GM18867 (cell line): Measurements from ENCODE around the gene CAMK2A.

Experiments used
- ATAC-seq: cut with Tn5 transposase; IDR thresholded peaks from one replicate; pipeline ENCODE4 v1.9.1; 2021; ENCODE audit warnings: mild to moderate bottlenecking, moderate library complexity; ENCODE audit not compliant: unreplicated experiment

The CAMK2A gene

DNA sequence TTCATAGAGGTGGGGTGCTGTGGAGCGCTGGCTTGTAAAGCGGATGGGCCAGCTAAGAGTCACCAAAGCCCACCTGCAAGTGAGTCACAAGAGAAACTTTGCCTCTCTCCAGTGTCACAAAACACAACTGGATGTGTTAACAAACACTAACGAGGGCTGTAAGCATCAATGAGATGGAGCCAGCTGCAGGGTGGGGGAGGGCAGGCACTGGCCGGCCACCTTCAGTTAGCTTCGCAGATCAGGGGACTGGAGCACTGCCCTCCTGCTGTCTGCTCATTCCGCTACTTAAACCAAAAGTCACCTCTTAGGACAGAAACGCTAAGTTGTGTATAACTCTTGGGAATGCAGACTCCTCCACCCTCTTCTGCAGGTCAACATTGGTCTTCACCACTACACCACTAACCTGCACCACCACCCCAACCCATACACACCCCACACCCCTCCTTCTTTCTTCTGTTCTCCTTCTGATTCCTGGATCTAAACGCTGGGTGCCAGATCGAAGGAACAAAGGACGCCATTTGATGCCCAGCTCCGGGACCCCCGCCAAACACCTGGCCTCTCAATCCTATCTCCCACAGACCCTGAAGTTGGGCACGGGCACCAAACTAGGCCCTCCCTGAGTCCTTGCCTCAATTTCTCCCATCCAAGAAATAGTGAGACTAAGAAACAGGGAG is 11.1 kb upstream of the CAMK2A start:
- no peak for ATAC-seq

DNA sequence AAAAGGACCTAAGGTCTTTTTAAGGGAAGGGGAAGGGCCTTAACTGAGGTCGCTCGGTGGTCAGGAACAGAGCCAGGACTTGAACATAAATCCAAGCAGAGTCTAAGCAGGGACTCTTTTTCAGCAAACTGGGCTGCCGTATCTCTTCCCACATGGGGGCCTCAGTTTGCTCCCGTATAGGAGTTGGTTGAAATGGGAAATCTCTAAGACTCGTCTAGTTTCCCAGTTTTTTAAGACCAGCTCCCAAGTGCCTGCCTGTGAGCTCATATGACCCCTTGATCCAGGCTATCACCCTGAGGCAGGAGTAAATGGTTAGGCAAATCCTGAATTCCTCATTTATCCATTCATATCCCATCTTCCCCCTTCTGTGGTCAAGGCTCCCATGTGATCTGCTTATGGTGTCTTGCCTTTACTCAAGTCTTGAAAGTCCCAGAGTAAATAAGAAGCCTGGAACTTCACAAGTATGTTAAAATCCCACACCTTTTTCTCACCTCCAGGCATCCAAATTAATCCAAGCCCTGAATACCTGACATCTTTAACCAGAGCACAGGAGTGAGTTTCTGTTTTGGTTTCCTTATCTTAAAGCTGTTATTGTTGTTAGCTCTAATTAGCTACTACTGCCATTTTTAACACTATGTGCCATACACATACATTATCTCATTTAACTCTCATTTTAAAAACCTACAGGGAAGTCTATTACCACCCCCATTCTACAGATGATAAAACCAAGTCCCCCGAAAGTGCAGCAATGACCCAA is 10.2 kb upstream of the CAMK2A start:
- ATAC-seq = no peak

DNA sequence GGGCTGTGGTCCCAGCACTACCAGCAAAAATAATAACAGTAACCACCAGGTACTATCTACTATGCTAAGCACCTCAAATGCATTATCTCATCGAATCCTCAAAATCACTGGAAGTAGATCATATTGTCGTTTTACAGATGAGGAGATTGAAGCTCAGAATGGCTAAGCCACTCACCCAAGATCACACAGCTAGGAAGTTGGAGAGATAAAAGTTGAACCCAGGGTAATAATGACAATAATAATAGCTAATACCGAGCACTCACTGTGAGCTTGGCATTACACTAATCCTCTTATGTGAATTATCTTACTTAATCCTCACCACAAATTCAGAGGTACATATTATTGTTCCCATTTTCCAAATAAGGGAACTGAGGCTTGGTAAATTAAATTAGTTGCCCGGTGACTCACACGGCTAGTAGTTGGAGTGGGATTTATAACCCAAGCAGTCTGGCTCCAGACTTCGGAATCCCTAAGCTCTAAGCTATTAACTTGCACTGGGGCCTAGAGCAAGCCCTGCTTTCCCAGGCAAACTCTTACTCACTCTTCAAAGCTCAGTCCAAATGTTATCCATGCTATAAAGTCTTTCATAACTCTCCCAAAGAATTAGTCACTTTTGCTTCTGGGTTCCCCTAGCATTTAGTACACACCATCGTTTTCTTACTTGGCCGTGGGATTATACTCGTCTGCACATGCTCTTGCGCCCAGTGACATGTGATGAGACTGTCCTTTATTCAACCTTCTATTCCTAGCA is 9.3 kb upstream of the CAMK2A start:
- ATAC-seq = no peak

DNA sequence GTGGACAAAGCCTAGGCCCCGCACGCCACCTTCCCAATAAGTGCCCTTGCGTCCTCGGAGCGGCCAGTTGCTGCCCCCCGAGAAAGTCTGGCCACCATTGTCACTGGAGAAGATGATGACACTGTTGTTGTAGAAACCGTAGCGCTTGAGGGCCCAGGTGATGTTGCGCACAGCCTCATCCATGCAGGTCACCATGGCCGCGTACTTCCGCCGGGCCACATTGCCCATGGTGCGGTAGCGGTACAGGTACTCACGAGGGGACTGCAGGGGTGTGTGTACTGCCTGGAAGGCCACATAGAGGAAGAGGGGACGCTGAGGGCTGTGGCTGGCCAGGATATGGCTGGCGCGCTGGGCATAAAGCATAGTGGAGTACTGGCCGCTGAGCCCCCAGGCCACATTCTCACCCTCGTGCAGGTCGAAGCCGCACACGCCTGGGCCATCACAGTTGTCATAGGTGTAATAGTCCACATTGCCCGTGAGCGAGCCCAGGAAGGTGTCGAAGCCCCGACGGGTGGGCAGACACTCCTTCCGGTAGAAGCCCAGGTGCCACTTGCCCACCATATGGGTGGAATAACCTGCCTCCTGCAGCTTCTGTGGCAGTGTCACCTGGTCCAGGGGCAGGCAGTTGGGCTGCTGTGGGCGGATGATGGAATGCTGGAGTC is 8.5 kb upstream of the CAMK2A start:
- ATAC-seq = no peak

DNA sequence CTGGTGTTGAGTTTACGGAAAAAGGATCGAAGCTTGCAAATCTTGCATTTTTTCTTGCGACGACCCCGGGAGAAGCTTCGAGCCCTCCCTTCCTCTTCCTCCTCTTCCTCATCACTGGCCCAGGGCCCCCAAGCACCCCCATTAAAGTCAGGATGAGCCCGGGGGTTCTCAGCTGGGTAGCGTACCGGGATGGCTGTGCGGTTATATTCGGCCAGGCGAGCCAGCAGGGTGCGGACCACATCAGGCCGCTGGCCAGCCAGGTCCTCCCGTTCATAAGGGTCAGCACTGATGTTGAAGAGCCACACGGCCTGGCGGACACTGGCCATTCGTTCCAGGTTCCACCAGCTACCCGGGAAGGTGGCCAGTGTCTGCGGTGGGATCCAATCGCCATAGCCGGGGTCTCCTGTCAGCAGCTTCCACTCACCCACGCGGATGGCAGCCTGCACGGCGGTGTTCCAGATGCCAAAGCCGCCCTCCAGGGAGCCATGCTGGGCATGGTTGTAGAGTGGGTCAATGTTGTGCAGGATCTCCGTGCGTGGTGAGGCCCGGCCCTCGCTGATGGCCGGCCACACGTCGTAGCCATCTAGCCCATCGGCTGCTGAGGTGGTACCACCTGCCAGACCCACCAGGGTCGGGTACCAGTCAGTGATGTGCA is 7.8 kb upstream of the CAMK2A start:
- ATAC-seq = no peak

DNA sequence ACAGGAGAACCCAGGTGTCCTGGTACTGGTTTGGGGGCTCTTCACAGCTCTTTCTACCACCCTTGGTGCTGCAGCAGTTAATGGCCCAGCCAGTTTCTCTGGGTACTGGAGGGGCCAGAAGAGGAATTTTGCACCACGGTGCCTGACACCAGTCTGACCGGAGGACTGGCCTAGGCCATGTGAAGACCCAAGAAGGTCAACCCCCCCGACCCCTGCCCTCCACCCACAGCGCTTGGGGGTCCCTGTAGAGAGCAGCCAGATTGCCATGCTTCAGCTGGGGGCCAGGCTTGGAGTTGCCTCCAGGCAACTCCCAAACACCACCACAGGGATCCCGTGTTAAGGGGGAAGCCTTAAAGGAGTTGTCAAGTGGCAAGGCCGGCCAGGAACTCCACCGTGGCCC is 6.9 kb upstream of the CAMK2A start:
- ATAC-seq = no peak

DNA sequence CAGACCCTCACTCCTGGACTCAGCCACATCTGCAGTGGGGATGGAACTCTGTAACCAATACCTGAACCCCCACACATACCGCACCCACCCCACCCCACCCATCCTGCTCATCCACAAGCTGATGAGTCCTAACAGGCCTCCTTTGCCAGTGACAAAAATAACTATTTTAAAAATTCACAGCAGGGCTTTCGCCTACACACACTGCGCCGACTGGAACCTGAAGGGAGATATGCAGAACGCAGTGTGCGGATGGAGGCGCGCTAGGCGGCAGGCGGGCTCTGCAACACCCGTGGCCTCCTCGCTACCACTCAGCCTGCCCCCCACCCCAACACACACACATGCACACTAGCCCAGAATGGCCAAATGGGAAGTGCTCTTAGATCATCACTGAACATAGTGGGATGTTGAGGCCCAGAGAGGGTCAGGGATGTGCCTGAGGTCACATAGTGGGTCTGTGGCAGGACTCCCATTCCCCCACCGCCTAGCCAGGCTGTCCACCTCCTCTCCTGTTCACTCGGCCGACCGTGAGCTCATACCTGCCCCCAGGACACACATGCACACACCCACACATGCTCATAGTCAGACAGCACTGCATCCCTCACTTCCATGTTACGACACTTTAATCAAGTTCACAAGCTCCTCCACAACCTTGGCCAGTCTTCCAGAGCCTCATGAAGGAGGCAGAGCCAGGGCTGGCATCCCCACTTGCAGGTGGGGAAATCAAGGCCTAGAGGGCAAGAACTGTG is 6.3 kb upstream of the CAMK2A start:
- no peak for ATAC-seq

DNA sequence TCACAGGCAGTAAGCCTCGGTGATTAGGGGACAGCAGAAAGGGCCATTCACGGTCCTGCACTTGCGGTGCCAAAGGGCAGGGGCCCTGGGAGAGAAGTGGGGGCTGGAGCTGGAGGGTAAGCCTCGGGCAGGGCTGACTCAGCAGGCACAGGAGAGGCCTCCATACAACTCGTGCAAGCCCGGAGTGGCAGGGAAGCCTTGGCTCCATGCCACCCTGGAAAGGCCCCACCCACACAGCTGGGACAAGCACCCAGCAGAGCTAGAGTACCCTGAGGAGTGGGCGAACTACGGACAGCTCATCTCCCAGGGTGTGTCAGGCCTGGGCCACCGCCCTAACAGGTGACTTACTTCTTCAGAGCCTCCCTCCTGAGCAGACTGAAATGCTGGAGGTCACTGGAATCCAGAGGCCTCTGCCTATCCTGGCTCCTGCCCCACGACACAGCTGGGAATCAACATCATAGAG is 5.6 kb upstream of the CAMK2A start:
- ATAC-seq = no peak

DNA sequence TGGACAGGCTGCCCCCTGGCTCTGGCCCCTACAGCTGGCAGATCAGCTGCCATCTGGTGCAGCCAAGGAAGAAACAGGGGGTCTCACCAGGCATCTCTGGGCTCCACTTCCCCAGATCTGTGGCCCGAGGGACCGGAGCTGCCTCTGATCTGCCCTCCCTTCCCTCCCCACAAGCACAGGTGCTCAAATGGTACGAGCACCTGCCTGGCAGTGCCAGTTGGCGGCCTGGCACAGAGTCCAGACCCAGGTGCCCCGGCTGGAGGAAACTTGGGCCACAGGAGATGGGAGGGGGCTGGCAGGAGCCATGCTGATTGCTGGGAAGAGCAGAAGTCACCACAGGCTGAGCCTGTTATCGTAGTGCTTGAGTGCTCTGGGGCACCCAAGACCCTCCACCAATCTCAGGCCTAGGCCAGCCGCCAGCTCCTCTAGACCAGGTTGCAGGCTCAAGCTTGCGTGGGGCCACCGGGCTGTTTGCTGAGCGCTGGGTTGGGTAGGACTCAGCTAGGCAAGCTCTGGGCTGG is 5.0 kb upstream of the CAMK2A start:
- ATAC-seq = no peak

DNA sequence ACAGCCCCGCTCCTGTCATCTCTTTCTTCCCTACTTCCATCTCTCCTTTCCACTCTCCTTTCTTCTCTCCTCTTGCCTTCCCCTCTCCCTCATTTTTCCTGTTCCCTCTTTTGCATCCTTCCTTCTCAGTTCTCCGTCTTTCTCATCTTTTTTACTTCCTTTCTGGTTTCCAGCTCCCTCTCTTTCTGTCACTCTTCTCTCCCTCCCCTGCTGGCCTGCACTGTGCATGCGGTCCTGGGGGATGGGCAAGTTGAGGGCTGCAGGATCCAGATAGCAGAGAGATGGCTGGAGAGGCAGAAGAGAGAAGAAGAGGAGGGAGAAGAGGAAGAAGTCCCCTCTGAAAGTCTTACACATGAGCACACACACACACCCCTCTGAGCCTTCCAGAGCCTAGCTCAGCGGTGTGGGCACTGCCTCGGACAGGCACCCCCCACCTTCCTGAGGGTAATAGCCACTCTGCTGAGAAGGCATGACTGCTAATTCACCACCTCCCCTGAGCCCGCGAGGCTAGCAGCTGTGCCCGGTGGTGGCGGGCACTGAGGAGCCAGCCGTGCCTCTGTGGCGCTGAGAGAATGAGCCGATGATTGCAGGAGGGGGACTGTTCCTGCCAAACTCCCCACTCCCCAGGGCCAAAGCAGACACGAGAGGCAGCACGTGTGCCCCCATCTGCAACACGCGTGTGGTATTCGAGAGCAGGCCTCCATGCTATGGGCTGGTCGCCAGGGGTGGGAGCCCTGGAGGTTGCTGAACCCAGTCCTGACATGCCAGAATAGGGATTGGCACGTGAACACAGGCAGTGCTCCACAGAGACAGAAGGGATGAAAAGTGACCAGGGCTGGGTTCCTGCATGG is 3.7 kb upstream of the CAMK2A start:
- no peak for ATAC-seq

DNA sequence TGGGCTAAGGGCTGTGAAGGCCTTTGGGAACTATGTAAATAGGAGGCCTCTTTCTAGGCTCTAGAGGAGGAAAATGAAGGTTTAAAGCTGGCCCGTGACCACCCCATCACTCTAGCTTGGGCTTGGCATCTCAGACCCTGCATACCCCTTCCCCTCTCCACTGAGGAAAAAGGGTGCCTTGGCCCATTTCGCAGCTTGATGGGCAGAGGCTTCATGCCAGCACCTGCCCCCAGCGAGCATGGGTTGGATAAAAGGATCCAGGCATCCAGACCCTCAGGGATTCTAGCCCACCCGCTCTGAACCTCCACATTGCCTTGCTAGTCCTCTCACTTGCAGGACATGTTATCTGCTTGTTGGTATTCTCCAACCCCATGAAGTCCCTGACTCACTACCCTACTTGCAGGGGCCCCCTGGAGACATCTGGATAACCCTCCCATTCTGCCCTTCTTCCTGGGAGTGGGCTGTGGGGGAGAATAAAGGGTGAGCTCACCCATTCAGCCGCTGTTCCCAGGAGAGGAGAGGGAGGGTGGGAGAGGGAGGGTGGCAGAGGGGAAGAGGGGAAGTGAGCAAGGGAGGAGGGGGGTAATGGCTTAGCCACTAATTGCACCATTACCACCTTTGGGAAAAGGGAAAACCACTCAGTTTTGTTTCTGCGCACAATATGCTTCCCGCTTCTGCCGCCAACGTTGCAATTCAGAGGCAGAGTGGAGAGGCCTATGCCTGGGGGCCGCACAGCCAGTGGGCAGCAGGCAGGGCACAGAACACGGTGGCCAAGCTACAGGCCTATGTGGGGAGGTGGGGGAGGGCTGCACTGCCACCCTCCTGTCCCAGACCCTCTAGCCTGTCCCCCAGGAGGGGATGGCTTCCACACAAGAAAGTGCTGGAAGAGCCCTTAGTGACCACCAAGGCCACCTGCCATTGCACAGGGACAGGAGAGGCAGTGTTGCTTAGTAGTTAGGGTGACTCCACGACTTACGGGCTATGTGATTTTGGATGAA is 2.1 kb upstream of the CAMK2A start:
- ATAC-seq = no peak

DNA sequence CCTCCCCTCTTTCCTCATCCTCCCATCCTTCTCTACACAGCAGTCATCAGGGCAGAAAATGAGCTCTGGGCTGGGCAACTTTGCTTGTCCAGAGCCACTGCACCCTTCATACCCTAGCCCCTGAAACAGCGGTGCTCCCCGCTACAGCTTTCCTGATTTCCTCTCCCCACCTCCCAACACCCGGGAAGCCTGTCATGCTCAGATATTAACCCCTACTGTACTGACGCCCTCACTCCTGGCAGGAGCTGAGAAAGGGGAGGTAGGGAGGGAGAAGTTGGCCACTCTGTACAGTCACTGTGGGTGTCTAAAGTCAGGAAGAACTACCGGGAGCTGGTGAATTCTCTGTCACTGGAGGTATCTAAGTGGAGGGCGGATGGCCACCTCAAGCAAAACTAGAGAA is 782 bp downstream of the CAMK2A start:
- no peak for ATAC-seq

DNA sequence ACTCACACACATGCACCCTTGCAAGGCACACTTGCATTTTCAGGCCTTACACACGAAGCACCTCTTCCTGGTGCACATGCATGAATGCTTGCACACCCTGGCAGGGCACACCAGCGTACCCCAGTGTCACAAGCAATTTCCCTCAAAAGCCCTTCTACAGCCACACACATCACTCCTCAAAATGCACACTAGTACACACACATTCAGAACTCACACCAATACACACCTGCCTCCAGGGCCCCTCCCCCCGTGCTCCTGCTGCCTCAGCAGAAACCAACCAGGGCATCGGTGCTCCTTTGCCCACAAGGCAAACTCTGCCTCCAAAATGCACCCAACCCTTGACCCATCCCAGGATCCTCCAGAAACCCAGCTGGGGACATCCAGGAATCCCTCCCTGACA is 1.2 kb downstream of the CAMK2A start:
- ATAC-seq = no peak

DNA sequence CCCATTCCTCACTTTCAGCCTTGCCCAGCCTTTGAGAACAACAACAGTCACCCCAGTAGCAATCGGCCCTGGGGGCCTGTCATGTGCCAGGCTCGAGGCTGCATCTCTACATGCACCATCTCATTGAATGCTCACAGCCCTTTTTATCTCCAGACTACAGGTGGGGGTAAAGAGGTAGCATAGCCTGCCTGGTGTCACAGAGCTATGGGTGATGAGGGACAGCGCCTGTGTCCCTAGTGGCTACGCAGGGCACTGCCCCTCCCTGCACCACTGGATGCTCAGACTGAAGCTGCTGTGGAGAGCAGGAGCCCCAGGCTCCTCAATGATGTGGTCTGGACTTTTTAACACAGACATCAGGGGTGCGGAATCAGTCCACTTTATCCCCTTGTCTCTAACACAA is 2.8 kb downstream of the CAMK2A start:
- peak; percentile 67 for ATAC-seq

DNA sequence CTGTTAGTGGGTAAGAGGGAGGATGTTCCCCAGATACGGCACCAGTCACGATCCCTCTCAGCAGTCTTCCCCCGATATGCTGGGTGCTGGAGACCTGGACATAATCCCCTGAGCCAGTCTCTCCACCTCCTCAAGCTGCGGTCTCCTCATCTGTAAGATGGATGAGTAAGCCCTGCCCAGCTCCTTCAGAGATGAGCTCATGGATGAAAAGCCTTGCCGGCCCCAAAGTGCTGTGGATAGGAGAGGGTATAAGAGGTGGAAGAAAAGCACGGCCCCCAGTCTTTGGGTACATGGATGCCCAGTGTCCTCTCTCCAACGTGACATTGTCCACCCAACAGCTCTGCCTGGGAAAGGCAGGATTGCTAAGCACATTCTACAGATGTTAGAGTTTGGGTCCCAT is 4.5 kb downstream of the CAMK2A start:
- ATAC-seq = no peak

DNA sequence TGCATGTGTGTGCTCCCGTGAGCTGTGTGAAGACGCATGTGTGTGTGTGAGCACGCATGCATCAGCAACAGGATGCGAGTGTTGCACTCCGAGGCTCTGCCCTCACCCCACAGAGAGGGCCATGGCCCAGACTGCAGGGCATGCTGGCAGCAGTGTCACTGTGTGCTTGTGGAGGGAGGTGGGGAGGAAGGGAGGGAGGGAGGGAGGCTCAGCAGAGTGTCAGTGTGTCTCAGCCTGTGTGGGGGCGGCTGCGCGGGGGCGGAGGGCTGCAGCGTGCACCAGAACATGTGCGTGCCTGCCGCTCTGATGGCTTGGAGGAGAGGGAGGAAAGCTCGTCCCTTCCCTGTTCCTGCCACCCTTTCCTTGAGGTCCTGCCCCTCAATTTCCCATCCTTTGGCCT is 5.3 kb downstream of the CAMK2A start:
- no peak for ATAC-seq

DNA sequence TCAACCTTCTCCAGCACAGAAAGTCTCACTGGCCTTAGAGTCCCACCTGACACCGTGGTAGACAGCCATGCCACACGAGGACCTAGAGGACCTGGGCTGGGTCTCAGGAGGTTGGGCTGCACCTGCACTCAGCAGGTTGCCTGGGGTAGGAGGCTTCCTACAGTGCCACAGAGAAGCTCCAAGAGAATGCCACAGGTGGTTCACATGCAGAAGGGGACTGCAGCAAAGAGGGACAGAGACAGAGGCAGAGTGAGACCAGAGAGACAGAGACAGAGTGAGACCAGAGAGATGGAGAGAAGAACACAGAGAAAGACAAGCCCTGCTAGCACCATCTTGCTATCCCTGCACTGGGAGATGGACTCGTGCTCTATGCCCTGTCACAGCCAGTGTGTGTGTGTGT is 5.7 kb downstream of the CAMK2A start:
- ATAC-seq = no peak

DNA sequence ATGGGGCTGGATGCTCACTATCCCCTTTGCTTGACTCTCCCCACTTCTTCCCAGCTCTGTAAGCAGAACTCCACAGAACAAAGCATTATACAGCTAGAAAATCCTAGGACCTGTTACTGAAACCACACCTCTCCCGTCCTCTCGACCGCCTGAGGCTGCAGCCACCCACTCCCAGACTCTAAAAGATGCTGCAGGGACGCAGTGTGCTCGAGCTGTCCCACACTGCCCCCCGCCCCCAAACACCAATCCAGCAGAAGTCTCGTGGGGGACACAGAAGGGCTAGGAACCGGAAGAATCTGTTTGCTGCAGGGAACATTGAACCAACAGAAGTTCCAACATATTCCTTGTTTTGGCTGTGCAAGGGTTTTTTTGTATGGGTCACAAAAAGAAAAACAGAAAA is 7.6 kb downstream of the CAMK2A start:
- no peak for ATAC-seq
